ENCODE data around the gene SPANXN4. TPM values are rescaled to one million over a fixed set of nuclear protein-coding genes. Genes with fewer than 3 reads are reported as not detected.

The SPANXN4 gene
- total RNA-seq, 1 donor from 2014 or later = not detected

DNA sequence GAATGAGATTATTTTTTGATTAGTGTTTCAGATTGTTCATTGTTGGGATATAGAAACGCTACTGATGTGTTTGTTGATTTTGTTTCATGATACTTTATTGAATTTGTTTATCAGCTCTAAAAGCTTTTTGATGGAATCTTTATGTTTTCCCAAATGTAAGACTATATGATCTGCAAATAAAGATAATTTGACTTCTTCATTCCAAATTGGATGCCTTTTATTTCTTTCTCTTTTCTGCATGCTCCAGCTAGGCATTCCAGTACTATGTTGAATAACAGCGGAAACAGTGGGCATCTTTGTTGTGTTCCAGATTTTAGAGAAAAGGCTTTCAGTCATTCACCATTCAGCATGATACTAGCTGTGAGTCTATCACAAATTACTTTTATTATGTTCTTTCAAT, 21.8 kb downstream of the SPANXN4 start:
- no peaks in the 10 kb centered on the region for H3K27me3 Mint-ChIP-seq
- TF ChIP-seq, protein P1, sequence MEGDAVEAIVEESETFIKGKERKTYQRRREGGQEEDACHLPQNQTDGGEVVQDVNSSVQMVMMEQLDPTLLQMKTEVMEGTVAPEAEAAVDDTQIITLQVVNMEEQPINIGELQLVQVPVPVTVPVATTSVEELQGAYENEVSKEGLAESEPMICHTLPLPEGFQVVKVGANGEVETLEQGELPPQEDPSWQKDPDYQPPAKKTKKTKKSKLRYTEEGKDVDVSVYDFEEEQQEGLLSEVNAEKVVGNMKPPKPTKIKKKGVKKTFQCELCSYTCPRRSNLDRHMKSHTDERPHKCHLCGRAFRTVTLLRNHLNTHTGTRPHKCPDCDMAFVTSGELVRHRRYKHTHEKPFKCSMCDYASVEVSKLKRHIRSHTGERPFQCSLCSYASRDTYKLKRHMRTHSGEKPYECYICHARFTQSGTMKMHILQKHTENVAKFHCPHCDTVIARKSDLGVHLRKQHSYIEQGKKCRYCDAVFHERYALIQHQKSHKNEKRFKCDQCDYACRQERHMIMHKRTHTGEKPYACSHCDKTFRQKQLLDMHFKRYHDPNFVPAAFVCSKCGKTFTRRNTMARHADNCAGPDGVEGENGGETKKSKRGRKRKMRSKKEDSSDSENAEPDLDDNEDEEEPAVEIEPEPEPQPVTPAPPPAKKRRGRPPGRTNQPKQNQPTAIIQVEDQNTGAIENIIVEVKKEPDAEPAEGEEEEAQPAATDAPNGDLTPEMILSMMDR (conservative IDR thresholded peaks at IDR 0.05) = no peak
- no peak overlapping the region for H3K4me3 Mint-ChIP-seq
- DNase-seq (ENCODE audit: extremely low spot score, unreplicated experiment) = no peak
- no peaks in the 10 kb centered on the region for H3K36me3 Mint-ChIP-seq
- H3K27ac Mint-ChIP-seq = no peak overlapping the region
- H3K9me3 Mint-ChIP-seq = peaks cover 10% of the 10 kb centered on the region
- H3K4me1 Mint-ChIP-seq (ENCODE audit: unreplicated experiment) = no peaks in the 10 kb centered on the region

GRCh38 chrX:143058120-143058519, 32.4 kb downstream of the SPANXN4 start:
- H3K9me3 Mint-ChIP-seq = no peaks in the 10 kb centered on the region
- no peaks in the 10 kb centered on the region for H3K4me1 Mint-ChIP-seq (ENCODE audit: unreplicated experiment)
- H3K27me3 Mint-ChIP-seq = no peaks in the 10 kb centered on the region
- TF ChIP-seq, protein P1 (conservative IDR thresholded peaks at IDR 0.05) = no peak
- H3K36me3 Mint-ChIP-seq = no peaks in the 10 kb centered on the region
- no peak overlapping the region for H3K27ac Mint-ChIP-seq
- H3K4me3 Mint-ChIP-seq = no peak overlapping the region
- no peak for DNase-seq (ENCODE audit: extremely low spot score, unreplicated experiment)

GRCh38 chrX:143081231-143081630, 55.5 kb downstream of the SPANXN4 start:
- Mint-ChIP-seq H3K4me3 (no peak overlapping the region), H3K4me1 (ENCODE audit: unreplicated experiment) (no peaks in the 10 kb centered on the region)

GRCh38 chrX:143082537-143082936, 56.8 kb downstream of the SPANXN4 start:
- TF ChIP-seq, protein P1 (conservative IDR thresholded peaks at IDR 0.05) = no peak
- Mint-ChIP-seq H3K36me3 (no peaks in the 10 kb centered on the region), H3K27me3 (no peaks in the 10 kb centered on the region), H3K9me3 (peaks cover 8% of the 10 kb centered on the region), H3K27ac (no peak overlapping the region), H3K4me3 (no peak overlapping the region), H3K4me1 (ENCODE audit: unreplicated experiment) (no peaks in the 10 kb centered on the region)
- no peak for DNase-seq (ENCODE audit: extremely low spot score, unreplicated experiment)

More at GRCh38 chrX:143081231-143081630, 55.5 kb downstream of the SPANXN4 start:
- TF ChIP-seq, protein P1 (conservative IDR thresholded peaks at IDR 0.05) = no peak
- no peak for DNase-seq (ENCODE audit: extremely low spot score, unreplicated experiment)
- H3K27me3 Mint-ChIP-seq = no peaks in the 10 kb centered on the region
- H3K27ac Mint-ChIP-seq = no peak overlapping the region
- peaks cover 8% of the 10 kb centered on the region for H3K9me3 Mint-ChIP-seq
- H3K36me3 Mint-ChIP-seq = no peaks in the 10 kb centered on the region
